Measurements from ENCODE around the gene CHST11.

CHST11 gene

DNA sequence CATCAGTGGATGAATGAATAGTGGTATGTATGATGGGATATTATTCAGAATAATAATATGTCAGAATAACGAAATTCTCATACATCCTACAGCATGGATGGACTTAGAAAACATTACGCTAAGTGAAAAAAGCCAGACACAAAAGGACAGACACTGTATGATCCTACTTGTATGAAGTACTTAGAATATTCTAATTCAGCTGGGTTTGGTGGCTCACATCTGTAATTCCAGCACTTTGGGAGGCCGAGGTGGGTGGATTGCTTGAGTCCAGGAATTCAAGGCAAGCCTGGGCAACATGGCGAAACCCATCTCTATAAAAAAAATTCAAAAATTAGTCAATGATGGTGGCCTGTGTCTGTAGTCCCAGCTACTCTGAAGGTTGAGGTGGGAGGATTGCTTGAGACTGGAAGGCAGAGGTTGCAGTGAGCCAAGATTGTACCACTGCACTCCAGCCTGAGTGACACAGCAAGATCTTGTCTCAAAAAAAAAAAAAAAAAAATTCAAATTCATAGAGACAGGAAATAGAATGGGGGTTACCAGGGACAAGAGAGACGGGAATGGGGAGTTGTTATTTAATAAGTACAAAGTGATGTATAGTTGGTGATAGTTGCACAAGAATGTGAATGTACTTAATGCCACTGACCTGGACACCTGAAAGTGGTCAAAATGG lies 132.3 kb downstream of the CHST11 start:
- DNase-seq, result no peak

DNA sequence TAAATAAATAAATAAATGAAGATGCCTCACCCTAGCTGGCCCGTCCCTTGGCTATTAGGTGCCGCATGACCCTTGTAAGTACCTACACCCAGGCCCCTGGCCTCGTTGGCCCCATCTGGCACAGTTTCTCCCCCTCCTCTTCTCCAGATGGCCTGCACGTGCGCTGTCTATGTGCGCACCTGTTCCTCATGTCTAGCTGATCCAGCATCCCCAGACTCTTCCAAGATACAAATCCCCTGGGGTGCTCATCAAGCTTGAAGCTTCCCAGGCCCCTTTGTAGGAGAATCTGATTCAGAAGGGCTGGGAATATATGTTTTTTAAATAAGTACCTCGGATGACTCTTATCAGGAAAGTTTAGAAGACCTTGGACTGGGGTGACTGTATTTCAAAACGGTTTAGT lies 133.3 kb downstream of the CHST11 start:
- peak; percentile 79 for DNase-seq

DNA sequence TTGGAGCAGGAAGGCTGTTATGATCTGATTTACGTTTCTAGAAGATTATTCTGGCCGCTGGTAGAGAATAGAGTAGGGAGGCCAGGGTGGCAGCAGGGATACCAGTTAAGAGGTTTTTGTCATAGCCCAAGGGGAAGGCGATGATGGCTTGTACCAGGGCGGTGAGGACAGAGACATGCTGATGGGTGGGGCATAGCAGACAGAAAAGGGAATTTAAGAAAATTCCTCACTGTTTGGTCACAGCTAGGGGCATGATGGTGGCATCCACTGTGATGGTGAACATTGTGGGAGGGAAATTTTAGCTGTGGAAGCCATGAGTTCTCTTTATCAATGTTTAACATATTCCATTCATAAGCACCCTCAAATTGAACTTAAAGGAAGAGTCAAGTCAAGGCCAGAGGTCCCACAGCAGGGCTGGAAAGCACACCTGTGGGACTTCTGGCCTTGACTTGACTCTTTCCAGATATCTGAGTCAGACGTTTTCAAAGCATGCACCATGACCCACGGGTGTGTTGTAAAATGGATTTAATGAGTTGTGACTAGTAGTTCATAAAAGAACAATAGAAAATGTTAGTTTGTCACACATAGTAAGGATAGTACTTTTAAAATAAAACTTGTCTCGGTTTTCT lies 134.6 kb downstream of the CHST11 start:
- no peak for DNase-seq

DNA sequence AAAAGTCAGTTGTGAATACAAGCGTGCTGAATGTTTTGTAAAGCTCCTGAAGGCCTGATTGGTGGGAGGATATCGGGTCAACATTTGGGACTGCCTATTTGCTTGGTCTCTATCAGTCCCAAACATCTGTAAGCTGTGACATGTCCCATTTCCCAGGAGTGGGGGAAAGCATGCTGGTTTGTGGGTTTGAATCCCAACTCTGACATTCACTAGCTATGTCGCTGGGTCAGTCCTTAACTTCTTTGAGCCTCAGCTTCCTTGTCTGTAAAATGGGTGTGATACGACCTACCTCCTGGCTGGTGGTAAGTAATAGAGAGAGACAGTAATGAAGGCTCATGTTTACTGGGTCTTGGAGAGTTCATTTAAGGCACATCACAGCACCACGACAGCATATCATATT lies 136.7 kb downstream of the CHST11 start:
- no peak for DNase-seq

DNA sequence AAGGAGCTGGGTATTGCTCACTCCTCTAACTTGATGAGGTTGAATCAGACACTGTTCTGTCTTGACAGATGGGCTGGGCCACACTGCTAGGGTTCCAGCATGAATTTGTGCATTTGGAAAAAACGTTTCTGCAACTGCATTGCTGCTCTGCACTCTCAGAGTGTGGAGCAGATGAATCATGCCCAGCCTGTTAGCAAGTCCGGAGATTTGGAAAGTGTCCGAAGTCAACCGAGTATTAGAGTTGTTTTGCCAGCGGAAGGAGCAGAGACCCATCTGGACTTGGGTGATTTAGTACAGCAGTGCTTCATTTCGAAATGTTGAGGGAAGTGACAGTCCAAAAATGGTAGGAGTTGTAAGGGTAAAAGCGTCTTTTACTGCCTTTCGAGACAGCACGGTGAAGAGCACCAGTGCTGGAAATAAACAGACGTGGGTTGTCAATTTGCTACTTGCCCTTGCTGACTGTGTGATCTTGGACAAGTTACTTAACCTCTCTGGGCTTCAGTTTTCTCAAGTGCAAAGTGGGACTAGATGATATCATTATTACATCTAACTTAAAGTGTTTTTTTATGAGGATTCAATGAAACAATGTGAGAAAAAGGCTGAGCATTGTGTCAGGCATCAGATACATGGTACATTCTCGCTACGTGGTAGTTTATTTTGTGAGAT lies 139.5 kb downstream of the CHST11 start:
- no peak for DNase-seq

DNA sequence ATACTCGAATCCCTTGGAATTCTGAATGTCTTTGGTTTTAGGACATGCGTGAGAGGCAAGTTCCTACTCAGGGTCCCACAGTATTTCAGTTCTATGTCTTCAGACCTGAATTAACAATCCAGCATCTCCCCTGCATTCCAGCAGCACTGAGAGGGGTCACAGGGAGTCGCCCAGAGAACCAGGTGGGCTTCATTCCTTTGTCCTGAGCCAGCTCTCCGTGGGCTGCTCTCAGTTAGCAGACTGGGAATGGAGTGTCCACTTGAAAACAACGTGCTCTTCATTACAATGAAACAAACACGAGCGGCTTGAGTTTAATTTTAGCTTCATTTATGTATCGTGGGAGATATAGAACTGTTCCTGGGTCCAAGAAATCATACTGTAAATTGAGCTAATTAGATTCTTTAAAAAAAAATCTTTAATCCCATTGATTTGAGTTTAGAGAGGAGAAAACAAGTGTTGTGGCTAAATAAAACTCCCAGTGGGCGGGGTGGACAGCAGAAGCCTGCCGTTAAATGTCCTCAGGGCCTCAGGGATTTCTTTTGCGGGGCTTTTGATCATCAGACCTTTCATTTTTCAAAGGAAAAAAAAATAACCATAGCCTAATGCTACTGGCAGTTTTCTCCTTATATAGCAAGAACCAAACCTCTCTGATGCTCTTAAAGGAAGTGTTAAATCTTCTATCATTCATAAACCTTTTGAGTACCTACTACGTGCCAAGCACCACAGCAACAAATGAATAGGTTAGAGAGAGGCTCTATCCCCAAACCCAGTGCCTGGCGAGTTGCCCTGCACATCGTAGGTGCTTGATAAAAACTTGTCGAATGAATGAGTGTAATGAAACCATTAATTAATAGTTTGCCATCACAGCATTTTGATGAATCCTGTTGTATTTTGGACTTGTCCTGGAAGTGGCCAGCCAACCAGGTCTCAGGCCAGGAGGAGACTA lies 140.4 kb downstream of the CHST11 start:
- no peak for DNase-seq

DNA sequence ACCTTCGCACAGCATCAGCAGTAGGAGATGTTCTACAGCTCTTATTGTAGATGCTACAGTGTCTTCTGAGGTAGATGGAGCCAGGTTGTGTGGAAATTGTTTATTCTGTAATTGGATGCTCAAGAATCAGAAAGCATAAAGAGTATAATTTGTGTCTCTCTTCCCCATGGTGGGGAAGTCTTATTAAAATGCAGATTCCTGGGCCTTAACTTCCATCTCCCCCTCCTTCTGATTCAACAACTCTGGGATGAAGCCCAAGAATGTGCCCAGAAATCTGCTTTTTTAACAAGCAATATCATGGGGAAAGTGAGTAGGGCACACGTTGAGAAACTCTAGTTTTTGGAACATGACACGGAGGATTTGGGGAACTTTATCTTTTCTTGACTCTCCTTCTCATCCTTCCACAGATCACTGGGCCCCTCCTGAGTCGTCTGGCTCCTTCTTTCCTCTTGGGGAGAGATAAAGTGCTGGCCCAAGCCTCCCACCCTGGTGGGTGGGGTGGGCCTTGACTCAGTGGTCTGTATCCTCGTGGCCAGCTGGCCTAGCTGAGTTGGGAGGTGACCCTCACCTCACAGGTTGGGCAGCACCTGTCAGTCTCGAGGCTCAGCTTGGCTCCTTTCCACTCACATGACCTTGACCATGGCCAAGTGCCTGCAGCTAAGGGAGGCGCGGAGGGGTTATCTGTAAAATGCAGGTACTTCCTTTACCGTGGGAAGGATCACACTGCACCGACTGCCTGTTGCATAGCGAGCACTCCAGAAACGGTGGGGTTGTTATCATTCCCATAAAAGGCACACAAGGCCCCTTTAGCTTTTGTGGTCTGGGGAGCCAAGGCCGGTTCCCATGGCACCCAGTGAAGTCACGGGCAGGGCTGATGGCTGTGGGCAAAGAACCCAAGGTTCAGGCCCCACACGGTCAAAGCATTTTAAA lies 141.9 kb downstream of the CHST11 start:
- DNase-seq, result no peak

DNA sequence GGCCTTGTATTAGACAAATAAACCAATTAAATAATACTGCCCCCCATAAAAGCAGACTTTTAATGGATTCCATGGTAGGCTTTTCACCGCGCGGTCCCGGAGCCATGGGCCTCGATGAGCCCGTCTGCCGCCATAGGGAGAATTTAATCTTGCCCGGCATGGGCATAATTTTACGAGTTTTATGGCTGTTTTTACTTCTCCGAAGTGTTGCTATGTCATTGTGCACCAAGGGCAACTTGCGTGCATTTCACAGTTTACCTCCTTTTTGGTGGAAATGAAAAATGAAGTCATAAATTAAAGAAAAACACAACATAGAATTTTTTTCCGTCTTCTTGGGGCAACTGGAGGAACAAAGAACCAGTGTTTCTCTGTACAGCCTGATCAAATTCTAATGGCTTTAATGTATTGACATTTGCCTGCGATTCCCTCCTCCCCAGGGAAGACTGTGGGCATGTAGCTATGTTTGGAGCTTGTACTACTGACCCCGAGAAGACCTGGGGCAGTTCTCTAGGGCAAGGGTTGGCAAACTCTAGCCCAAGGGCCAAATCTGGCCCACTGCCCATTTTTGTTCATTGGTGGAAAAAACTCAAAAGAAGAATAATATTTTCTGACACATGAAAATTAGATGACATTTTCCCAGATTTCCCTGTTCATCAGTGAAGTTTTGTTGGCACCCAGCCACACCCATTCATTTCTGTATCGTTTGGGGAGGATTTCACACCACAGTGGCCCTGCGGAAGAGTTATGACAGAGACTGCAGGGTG lies 142.7 kb downstream of the CHST11 start:
- DNase-seq, result no peak

DNA sequence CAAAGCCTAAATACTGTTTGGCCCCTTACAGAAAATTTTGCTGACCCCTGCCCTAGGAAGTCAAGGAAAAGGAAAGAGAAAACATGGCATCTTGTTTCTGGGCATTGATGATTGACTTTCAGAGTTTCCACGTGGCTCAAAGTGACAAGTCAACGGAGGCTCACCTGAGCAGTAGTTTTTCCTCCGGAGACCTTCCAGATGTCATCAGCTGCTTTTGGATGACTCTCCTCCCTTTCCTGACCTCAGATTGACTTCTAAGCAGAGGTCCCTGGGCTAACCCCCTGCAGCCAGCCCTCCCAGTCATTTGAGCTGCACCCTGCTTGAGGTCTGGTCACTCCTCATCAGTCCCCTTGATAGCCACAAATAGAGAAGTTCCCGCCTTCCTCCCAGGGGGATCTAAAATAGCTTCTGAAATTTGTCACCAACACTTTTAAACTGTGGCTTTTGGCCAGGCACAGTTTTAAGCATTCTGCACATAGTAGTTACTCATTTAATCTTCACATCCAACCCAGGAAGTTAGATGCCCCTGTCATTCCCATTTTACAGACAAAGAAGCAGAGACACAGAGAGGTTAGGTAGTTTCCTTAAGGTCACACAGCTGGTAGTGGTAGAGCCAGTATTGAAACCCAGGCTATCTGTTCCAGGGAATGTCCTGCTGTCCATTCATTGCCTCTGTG lies 143.4 kb downstream of the CHST11 start:
- no peak for DNase-seq

DNA sequence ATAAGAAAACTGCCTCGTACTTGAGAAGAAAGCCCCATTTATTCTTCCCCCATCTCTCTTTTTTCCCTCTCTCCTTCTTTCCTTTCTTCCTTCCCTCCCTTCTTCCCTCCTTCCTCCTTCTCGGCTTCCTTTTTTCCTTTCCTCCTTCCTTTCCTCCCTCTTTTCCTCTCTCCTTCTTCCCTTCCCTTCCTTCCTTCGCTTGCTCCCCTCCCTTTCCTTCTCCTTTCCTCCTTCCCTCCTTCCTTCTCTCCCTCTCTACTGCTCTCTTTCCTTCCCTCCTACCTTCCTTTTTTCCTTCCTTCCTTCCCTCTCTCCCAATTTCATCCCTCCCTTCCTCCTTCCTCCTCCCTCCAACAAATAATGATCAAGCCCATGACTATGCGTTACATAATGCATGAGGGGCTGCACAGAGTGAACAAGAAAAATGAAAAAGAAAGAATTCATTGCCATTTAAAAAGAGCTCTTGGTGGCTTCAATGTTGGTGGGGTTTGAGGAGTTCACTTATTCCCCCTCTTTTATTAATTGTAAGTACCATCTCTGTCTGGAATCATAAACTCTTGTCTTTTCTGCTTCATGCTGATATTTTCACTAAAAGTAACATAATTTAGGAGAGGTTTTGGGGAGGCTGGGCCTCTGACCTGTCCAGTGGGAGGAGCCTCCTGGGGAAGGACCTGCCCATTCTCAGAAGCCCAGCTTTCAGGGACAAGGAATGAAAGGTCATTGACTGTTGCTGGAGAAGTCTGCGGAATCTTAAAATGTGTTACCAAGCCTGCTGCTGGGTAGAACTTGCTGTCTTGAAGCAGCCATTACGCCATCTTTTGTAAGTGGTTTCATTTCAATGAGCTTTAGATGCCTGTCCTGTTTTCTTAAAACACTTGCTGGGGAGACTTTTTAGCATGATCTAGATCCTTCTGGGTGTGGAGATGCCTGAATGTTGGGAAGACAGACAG lies 144.3 kb downstream of the CHST11 start:
- no peak for DNase-seq

DNA sequence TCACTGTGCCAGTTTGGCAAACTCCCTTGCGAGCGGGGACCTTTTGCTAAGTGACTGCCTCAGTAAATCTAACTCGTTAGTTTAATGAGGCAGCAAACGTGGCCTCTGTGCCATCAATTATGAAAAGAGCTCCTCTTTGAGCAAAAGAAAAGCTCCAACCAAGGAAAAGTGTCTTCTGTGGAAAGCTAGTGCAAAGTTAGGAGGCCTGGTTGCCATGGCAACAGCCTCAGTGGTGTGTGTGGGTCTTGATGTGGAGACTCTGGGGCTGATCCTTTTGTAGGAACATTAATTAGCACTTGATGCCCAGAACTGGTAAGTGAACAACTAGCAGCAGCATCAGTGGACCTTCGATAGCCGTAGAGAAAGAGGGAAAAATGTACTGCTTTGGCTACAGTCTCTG lies 145.7 kb downstream of the CHST11 start:
- no peak for DNase-seq

DNA sequence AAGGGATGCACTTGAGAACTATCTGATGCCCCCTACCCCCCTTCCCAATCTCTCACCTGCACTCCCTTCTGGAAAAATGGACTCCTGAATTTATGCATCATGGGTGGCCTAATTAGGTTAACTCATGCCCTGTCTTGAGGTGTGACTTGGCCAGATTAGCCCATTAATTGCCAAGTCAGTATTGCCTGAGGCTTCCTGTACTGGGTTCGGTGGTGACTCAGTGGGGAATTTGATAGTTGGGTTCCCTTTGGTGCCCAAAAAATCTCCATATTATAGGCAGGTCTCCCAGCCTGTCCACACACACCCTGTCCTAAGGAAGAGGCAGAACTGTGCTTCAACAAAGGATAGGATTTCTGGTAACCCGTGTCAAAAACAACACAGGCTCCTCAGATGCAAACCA lies 146.1 kb downstream of the CHST11 start:
- no peak for DNase-seq

DNA sequence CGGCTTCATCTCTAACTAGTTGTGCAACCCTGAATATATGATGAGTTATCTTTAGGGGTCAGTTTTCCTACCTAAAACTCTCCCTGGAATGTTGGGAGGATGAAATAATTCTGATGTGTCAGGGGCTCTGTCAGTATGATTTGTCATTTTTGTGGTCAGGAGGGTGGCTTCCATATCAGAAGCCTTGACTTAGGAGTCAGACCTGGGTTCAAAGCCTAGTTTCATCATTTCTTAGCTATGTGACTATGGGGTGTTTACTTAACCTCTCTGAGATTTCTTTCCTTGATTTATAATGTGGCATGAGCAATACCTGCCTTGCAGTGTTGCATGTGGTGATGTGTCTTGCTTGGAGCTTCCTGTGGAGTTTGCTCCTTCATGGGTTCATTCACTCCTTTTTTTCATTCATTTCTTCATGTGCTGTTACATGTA lies 146.8 kb downstream of the CHST11 start:
- no peak for DNase-seq

DNA sequence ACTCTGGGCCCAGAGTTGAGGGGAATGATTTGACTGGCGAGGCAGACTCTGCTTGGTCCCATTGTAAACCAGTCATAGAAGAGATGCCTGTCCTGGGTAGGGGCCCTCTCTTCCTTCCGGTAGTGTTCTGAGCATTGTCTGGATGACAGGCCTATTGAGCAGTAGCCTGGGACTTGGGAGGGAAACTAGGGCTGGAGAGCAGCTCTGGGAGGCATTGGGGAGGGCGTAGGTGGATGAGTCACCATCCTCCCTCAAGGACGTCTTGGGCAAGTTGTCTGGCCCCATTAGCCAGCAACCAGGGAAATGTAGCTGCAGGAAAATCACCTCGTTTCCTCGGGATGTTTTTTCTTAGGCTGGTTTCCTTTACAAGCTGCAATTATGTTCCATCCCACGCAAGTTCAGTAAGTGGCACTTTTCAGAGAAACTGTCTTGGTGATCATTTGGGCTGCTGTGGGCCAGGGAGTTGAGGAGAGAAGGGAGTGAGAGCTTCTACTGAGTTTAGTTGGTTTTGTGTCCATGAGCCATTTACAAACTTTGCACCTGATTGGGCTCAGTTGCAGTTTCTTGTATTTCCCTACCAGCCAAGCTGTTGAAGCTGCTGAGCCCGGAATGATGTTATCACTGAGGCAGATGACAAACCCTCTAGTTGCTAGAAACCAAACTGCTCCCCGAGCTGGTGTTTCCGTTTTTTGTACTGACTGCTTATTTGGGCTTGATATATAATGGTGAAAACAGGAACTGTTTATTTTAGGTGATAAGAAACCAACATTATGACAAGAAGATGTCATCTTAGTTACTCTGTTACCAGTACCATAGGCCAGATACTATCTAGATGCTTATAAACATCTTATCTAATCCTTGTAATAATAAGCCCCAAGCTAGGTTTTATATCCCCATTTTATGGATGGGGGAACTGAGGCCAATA lies 147.6 kb downstream of the CHST11 start:
- no peak for DNase-seq

DNA sequence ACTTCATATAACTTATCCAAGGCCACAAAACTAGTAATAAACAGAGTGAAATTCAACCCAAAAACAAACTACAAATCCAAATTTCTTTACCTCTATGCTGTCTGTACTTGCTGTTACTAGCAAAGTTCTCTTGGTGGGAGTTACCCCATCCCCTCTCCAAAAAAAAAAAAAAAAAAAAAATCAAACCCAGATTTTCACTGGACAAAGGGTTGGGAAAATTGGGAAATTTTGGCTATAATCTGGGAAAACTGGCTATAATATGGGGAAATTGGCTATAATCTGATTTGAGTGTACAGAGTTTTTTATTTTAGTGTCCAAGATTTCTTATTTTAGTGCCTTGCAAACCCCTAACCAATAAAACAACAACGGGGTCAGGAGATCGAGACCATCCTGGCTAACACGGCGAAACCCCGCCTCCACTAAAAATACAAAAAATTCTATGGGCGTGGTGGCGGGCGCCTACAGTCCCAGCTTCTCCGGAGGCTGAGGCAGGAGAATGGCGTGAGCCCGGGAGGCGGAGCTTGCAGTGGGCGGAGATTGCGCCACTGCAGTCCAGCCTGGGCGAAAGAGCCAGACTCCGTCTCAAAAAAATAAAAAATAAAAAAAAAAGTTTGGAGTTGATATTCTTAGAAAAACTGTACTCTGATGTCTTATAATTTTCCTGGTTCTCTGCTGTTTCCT lies 148.4 kb downstream of the CHST11 start:
- DNase-seq, result no peak

DNA sequence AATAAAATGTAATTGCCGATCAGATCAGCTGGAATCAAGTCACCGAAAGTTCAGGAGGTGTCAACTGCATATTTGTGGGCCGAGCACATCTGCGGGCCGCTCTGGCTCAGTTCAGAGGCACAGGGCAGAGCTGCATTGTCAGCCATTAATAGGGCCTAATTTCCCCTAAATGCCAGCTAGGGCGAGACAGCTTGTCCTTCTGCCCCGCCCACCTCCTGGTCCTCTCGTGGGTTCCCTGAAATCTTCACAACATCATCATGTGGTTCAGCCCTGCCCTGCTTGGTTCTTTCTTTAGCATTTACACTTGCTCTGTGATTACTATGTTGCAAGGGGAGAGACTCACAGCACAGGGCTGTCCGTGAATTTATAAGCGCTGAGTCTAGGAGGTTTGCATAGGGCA lies 148.9 kb downstream of the CHST11 start:
- DNase-seq, result no peak

DNA sequence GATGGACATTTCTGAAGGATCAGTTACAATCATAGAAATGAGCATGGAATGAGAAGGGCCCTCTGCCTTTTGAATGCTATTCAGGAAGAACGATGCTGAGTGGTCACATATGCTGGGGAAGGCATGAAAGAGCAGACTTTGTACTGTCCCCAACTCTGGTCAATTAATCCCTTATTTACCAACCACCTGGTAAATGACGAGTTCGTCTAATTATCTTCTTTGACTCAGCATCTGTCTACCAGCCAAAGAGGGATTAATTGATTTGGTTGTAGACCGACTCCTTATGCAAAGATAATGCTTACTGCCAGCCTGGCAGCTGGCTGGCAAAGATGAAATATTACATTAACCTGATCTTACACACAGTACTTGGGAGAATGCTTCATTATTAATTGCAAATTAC lies 152.2 kb downstream of the CHST11 start:
- DNase-seq, result peak; percentile 27

DNA sequence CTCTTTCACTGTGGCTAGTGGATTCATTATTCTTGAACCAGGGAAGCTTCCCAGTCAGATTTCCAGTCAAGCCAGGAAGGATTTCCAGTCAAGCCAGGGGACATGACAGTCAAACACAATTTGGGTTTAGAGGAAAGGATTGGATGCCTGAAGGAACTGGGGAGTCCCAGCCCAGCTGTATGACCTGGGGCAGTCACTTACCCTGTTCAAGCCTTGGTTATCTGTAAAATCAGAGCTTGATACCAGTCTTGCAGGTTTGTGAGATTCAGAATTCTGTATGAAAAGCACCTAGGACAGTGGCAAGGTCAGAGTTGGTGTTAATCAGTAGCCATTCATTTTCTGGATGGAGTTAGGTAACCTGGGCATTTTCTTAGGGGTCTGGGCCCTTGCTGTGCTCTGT lies 152.7 kb downstream of the CHST11 start:
- no peak for DNase-seq
